AML-193 (cell line): ENCODE results near the gene RPL13.

Experiments used
- DNase-seq, 2 experiments: peaks; one replicate each; lab custom pipeline; 2025; lab: John Stamatoyannopoulos, UW

The RPL13 gene

DNA sequence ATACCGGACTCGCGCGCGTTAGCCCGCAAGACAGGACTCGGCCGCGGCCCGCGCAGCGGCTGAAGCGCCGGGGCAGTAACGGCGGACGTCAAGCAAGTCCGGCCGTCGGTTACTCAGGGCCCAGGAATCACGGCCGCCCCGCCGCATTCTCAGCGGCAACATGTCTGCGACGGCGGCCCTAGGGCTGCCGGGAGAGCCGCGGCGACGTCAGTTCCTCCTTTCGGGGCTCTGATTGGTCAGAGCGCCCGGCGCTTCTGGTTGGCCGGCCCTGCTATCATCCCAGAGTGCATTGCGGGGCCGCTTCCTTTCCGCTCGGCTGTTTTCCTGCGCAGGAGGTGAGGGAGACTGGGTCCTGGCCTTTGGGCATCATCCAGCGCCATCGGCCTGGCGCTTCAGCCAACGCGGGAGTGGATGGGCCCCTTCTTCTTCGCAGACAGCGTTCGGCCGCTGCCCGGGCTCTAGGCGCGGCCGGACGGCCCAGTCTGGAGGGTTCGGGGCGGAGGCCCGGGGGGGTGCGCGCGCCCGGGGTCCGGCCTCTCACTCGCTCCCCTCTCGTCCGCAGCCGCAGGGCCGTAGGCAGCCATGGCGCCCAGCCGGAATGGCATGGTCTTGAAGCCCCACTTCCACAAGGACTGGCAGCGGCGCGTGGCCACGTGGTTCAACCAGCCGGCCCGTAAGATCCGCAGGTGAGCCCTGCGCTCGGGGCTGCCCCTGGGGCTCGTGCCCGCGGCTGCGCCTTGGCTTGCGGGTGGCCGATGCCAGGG is at the start of gene RPL13:
TSS of gene RPL13 (plus strand) at position 305 of the 764 bp plus-strand sequence. CDS start at position 583, 278 bp downstream.
- peak; percentile 86 to 92 for DNase-seq

GRCh38 chr16:89511374-89511773 is 49.1 kb upstream of the RPL13 start:
- no peak for DNase-seq

DNA sequence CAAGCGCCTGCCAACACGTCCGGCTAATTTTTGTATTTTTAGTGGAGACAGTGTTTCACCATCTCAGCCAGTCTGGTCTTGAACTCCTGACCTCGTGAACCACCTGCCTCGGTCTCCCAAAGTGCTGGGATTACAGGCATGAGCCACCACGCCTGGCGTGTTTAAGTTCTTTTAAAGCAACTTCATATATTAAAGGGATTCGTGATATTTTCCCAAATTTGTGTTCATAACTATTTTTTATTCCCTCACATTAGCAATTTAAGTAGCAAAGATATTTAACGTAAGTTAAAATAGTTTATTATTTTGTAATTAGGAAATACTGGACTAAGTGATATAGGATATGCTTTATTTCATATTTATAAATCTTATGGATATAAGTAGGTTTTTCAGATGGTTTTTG is 48.0 kb upstream of the RPL13 start:
- DNase-seq: no peak

DNA sequence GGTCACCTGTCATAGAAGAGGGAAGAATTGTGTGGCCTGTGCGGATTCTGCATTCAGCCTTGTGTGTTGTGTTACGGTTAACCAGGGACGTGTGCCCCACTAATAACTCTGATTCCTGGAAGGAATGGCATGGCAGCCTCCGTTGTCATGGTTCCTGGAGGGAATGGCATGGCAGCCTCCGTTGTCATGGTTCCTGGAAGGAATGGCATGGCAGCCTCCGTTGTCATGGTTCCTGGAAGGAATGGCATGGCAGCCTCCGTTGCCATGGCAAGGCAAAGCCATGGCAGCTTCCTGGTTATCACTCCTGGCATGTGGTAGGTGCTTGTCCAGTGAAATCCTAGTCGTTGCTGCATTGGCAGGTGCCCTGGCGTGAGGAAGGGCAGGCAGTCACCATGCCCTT is 43.4 kb upstream of the RPL13 start:
- no peak for DNase-seq

GRCh38 chr16:89519881-89520280 is 40.6 kb upstream of the RPL13 start:
- no peak for DNase-seq

- no peak for DNase-seq
Measured at GRCh38 chr16:89522287-89522686, 38.2 kb upstream of the RPL13 start.

DNA sequence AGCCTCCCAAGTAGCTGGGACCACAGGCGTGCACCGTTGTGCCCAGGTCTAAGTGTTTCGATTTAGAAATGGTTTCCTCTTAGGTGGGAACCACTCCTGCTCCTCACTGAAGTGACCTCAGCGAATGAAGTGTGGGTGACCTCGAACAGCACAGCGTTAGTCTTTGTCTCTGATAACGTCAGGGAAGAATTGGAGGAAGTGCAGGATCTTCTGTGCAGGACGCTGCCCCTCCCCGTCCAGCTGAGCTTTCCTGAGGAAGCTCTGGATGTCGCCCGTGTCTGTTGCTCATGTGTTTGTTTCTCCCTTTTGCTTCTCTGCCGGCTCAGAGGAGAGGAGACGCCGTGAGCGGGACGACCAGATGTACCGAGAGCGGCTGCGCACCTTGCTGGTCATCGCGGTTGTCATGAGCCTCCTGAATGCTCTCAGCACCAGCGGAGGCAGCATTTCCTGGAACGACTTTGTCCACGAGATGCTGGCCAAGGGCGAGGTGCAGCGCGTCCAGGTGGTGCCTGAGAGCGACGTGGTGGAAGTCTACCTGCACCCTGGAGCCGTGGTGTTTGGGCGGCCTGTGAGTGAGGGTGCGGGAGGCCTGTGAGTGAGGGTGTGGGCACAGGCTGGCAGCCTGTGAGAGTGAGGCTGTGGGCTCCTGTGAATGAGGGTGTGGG is 36.7 kb upstream of the RPL13 start:
- DNase-seq: no peak

GRCh38 chr16:89525146-89525913 is 35.2 kb upstream of the RPL13 start:
- DNase-seq: no peak

DNA sequence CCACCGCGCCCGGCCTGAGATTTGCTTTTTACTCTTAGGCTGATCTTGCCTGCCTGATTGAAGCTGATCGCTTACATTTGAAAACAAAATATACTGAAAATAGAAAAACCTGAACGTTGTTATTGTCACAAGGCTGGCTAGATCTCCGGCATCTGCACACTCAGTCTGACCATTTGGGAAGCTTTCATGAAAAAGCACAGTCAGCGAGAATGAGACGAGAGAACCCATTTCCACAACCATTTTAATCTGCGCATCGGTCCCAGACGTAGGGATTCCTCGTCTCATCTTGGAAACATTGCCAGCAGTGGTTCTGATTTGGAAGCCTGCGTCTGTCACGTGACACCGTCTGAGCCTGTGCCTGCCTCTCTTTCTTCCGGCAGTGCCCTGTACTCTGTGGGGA is 31.4 kb upstream of the RPL13 start:
- DNase-seq: no peak

- DNase-seq: no peak
Measured at GRCh38 chr16:89530401-89531381, 29.8 kb upstream of the RPL13 start.

DNA sequence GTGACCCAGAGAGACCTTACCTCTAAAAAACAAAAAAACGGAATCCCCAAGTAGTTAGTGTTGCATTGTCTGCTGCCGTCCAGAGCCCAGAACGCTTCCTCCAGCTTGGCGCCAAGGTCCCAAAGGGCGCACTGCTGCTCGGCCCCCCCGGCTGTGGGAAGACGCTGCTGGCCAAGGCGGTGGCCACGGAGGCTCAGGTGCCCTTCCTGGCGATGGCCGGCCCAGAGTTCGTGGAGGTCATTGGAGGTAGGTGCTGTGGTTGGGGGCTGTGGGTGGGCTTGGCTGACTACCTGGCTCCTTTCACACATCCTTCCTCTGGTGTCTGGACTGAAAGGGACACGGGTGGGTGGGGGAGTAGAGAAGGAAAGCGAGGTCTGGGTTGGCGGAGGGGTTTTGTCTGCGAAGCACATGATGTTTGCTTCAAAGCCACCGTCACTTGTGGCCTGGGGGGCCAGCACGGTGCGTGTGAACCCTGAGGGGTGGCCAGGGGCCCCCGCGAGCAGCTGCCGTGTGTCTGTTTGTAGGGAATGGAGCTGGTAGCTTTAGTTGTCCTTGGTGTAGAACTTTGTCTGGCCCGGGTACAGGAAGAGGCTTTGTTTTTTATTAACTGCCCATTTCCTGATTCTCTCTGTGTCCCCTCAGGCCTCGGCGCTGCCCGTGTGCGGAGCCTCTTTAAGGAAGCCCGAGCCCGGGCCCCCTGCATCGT is 28.5 kb upstream of the RPL13 start:
- DNase-seq: no peak

GRCh38 chr16:89534252-89534756 is 26.2 kb upstream of the RPL13 start:
- DNase-seq: peak; percentile 97 to 98

GRCh38 chr16:89536371-89536770 is 24.1 kb upstream of the RPL13 start:
- no peak for DNase-seq

DNA sequence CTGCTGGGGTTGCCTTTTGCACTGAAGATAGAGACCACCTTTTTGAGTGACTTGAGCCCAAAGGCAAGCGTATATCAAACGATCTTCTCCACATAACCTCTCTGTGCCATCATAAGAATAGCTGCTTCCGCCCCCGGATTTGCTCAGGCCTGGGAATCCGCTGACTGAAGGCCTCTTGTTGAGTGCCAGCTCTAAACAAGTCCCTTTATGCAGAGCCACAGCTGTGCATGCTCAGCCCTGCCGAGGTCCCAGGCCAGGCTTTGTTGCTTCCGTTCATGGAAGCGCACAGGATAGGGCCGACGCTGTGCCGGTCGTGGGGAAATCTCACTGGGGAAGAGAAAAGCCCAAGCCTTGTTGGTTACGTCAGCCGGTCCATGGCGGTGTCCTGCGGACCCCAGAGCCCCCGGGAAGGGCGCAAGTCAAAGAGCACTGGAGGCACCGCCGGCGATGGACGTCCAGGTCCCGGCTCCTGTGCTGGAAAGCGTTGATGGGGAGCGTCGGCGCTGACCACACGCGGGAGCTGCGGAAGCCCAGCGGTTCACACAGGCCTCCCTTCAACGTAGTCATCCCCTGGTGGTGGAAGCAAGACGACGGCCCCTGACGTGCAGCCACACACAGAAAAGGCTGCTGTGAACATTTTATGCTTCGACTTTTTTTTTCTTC is 23.5 kb upstream of the RPL13 start:
- DNase-seq: no peak

DNA sequence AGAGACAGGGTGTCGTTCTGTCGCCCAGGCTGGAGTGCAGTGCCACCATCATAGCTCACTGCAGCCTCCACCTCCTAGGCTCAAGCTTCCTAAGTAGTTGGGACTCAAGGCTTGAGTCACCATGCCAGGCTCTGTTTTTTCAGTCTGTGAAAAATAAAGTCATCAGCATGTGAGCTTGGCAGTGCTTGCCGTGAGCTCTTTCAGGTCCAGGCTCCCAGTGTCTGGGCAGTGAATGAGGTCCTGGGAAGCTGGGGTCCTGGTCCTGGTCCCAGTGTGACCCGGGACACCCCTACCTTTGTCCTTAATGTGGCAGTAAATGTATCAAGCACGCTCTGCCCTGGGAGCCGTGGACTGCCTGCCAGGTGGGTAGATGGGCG is 22.9 kb upstream of the RPL13 start:
- no peak for DNase-seq

DNA sequence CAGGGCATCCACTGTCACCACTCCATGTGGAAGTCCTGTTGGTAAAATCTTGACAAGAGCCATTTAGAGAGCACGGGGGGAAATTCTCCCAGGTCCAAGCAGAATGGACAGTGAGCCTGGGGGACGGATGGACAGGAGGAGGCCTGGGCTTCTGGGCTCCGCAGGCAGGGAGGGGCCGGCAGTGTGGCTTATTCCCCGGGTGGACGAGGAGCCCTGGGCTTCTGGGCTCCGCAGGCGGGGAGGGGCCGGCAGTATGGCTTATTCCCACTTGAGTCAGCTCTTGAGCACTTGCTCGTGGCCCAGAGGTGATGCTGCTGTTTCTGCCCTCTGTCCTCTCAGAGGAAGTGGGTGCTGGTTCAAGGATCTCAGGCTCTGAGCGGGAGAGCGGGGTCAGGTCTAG is 22.2 kb upstream of the RPL13 start:
- no peak for DNase-seq

GRCh38 chr16:89540557-89540956 is 19.9 kb upstream of the RPL13 start:
- no peak for DNase-seq

DNA sequence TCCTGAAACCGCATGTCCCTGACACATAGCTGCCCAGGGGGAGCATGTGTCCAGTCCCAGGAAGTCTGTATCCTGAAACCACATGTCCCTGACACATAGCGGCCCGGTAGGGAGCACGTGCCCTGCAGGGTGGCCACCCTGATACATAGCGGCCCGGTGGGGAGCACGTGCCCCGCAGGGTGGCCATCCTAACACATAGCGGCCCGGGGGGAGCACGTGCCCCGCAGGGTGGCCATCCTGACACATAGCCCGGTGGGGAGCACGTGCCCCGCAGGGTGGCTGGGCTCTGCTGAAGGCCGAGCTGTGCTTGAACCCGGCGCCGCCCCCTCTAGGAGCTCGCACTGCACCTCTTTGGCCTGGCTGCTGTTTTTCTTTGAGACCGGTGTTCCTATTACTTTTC is 18.7 kb upstream of the RPL13 start:
- DNase-seq: no peak

GRCh38 chr16:89544113-89544512 is 16.4 kb upstream of the RPL13 start:
- DNase-seq: no peak

DNA sequence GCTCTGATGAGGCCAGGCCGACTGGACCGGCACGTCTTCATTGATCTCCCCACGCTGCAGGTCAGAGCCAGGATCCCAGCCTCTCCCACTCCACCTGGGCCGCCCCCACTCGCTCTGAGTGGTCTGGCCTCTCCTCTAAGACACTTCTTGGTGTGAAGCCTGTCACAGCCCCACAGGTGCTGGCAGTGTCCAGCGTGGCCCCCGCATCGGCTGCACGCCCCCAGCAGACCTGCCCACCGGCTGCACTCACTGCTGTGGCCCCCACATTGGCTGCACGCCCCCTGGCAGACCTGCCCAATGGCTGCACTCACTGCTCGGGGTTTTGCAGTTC is 15.8 kb upstream of the RPL13 start:
- no peak for DNase-seq
